ENCODE measurements around the gene GNAS-AS1. TPM values are rescaled to one million over a fixed set of nuclear protein-coding genes. Genes with fewer than 3 reads are reported as not detected.

The GNAS-AS1 gene
- total and polyA plus RNA-seq, 10 of the 15 experiments (the other 5 are each of a cell fraction or from before 2014, with no cell fraction given): 0.06 to 2.7 (median 1.2) TPM

- H3K4me1 ChIP-seq (ENCODE audit: control insufficient read depth, insufficient read depth, low read length): no peaks in the 10 kb centered on the region
- FAIRE-seq (no peak), DNase-seq (ENCODE audit: low read depth, low spot score) (no peak), ATAC-seq (no peak)
- ChIA-PET RAD21 (ENCODE audit: unreplicated experiment) (no interaction called here), SMC1A (ENCODE audit: uncharacterized antibody, unreplicated experiment) (no interaction called here), POLR2A (no interaction called here), CTCF (no interaction called here)
- in situ Hi-C loops (cut with MboI) (no loop called here), intact Hi-C loops (cut with micrococcal nuclease; ENCODE audit: unreplicated experiment) (no loop called here)
- no peak overlapping the region for H2AFZ ChIP-seq (ENCODE audit: control insufficient read depth, low read depth, low read length)
- H3K9me3 ChIP-seq (replicated peaks; ENCODE audit: control insufficient read depth, insufficient read depth, low read length): no peaks in the 10 kb centered on the region
- H3K9ac ChIP-seq (ENCODE audit: control insufficient read depth, insufficient read depth, low read length): no peak overlapping the region
- H4K20me1 ChIP-seq (ENCODE audit: control insufficient read depth, insufficient read depth): no peaks in the 10 kb centered on the region
- no peak overlapping the region for H3K4me2 ChIP-seq (ENCODE audit: control insufficient read depth, insufficient read depth)
- WGBS (ENCODE audit: insufficient coverage, insufficient replicate concordance, low lambda C conversion rate, missing lambda C conversion rate): 10% methylated on average over 7 of the region's 7 CpGs
- no peaks in the 10 kb centered on the region for H3K79me2 ChIP-seq (ENCODE audit: control insufficient read depth, insufficient read depth, low read length)
- H3K27me3 ChIP-seq (replicated peaks in 1 of 2; ENCODE audit: control insufficient read depth in 2 of 2, insufficient read depth in 2 of 2, low read length in 1 of 2): peaks cover 0 to 8% of the 10 kb centered on the region in 2 experiments; a peak in 3 of 4 replicates
- H3K36me3 ChIP-seq (ENCODE audit: control insufficient read depth in 2 of 2, insufficient read depth in 2 of 2, low read length in 1 of 2): no peaks in the 10 kb centered on the region
- BruUV-seq (replicated peaks): no TSS peak
- no peak for TF ChIP-seq NFXL1 (IDR thresholded peaks at IDR 0.05; ENCODE audit: borderline replicate concordance)
- TF ChIP-seq NKRF (conservative IDR thresholded peaks at IDR 0.05): no peak
- no peak for TF ChIP-seq IRF5 (IDR thresholded peaks at IDR 0.05; ENCODE audit: borderline replicate concordance)
- TF ChIP-seq MAX (IDR thresholded peaks at IDR 0.05; ENCODE audit: low read depth, low read length): no peak
- no peak for TF ChIP-seq ZSCAN29 (IDR thresholded peaks at IDR 0.05)
- H3K4me3 ChIP-seq: no peak overlapping the region
- no peak overlapping the region for H3K27ac ChIP-seq (ENCODE audit: control insufficient read depth, insufficient read depth)
Measured at GRCh38 chr20:58777657-58778056, 73.0 kb downstream of the GNAS-AS1 start.
